Measurements from ENCODE around the gene APOD. TPM values are rescaled to one million over a fixed set of nuclear protein-coding genes. Genes with fewer than 3 reads are reported as not detected.

The APOD gene
- polyA plus RNA-seq, 4 donors = 2.9 to 64.2 (median 12.6) TPM

- Histone ChIP-seq H3K27me3 (ENCODE audit: control insufficient read depth in 3 of 3, insufficient read depth in 3 of 3, low read length in 3 of 3) (no peaks in the 10 kb centered on the region), H3K9me3 (ENCODE audit: control insufficient read depth in 2 of 2, insufficient read depth in 1 of 2, low read depth in 1 of 2, low read length in 1 of 2) (peaks cover 0 to 26% of the 10 kb centered on the region in 2 donors), H3K4me1 (ENCODE audit: control insufficient read depth in 3 of 3, insufficient read depth in 2 of 3, low read depth in 1 of 3, low read length in 2 of 3) (peaks cover 0 to 12% (median 0%) of the 10 kb centered on the region in 3 donors), H3K27ac (ENCODE audit: low read depth in 1 of 3, low read length in 2 of 3) (no peak overlapping the region), H3K36me3 (ENCODE audit: control insufficient read depth in 3 of 3, insufficient read depth in 2 of 3, low read depth in 1 of 3, low read length in 3 of 3) (no peaks in the 10 kb centered on the region), H3K4me3 (ENCODE audit: low read depth in 1 of 3, low read length in 3 of 3) (no peak overlapping the region)
- DNase-seq (no peak), FAIRE-seq (no peak)
- 74 to 87% (median 87%) methylated on average over 5 of the region's 5 CpGs for WGBS, 3 donors
Observed at GRCh38 chr3:195587824-195588223, 4.1 kb upstream of the APOD start.

DNA sequence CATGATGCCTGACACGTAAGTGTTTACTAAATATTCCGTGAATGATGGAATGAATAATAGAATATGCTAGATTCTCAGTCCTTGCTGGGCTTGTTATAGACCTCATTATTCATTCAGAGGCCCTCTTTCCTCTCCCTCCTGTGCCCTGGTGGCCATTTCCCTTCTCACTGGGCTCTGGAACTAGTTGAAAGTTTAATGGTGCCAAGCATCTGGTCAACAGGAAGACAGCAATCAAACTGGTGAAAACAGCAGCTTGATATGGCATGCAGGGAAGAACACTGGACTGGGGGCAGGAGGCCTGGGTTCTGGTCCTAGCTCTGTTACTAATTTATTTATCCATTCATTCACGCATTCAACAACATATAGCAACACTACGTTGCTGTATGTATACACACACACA, 3.7 kb upstream of the APOD start:
- H3K27ac ChIP-seq (ENCODE audit: low read depth in 1 of 3, low read length in 2 of 3) = peak overlapping the region in 1 of 3 donors; percentile 47
- 78 to 93% (median 89%) methylated on average over 4 of the region's 4 CpGs for WGBS, 3 donors
- H3K9me3 ChIP-seq (ENCODE audit: control insufficient read depth in 2 of 2, insufficient read depth in 1 of 2, low read depth in 1 of 2, low read length in 1 of 2) = peaks cover 0 to 26% of the 10 kb centered on the region in 2 donors
- H3K4me3 ChIP-seq (ENCODE audit: low read depth in 1 of 3, low read length in 3 of 3) = no peak overlapping the region
- FAIRE-seq = no peak
- H3K4me1 ChIP-seq (ENCODE audit: control insufficient read depth in 3 of 3, insufficient read depth in 2 of 3, low read depth in 1 of 3, low read length in 2 of 3) = peaks cover 0 to 12% (median 0%) of the 10 kb centered on the region in 3 donors
- no peak for DNase-seq
- no peaks in the 10 kb centered on the region for H3K36me3 ChIP-seq (ENCODE audit: control insufficient read depth in 3 of 3, insufficient read depth in 2 of 3, low read depth in 1 of 3, low read length in 3 of 3)
- H3K27me3 ChIP-seq (ENCODE audit: control insufficient read depth in 3 of 3, insufficient read depth in 3 of 3, low read length in 3 of 3) = no peaks in the 10 kb centered on the region

GRCh38 chr3:195584543-195584870, 767 bp upstream of the APOD start:
- 55 to 73% (median 61%) methylated on average over 4 of the region's 4 CpGs for WGBS, 3 donors
- no peak for FAIRE-seq
- H3K27ac ChIP-seq (ENCODE audit: low read depth in 1 of 3, low read length in 2 of 3) = no peak overlapping the region

GRCh38 chr3:195582947-195583346, 793 bp downstream of the APOD start:
- Histone ChIP-seq H3K4me3 (ENCODE audit: low read depth in 1 of 3, low read length in 3 of 3) (no peak overlapping the region), H3K9me3 (ENCODE audit: control insufficient read depth in 2 of 2, insufficient read depth in 1 of 2, low read depth in 1 of 2, low read length in 1 of 2) (no peaks in the 10 kb centered on the region), H3K27ac (ENCODE audit: low read depth in 1 of 3, low read length in 2 of 3) (no peak overlapping the region), H3K4me1 (ENCODE audit: control insufficient read depth in 3 of 3, insufficient read depth in 2 of 3, low read depth in 1 of 3, low read length in 2 of 3) (peaks cover 0 to 12% (median 0%) of the 10 kb centered on the region in 3 donors), H3K27me3 (ENCODE audit: control insufficient read depth in 3 of 3, insufficient read depth in 3 of 3, low read length in 3 of 3) (no peaks in the 10 kb centered on the region), H3K36me3 (ENCODE audit: control insufficient read depth in 3 of 3, insufficient read depth in 2 of 3, low read depth in 1 of 3, low read length in 3 of 3) (peaks cover 0 to 2% (median 0%) of the 10 kb centered on the region in 3 donors)
- FAIRE-seq (no peak), DNase-seq (peak in 1 of 2 donors; percentile 38)
- 60 to 75% (median 69%) methylated on average over 9 of the region's 9 CpGs for WGBS, 3 donors

More at GRCh38 chr3:195584543-195584870, 767 bp upstream of the APOD start:
- DNase-seq = peak in 1 of 2 donors; percentile 51
- H3K9me3 ChIP-seq (ENCODE audit: control insufficient read depth in 2 of 2, insufficient read depth in 1 of 2, low read depth in 1 of 2, low read length in 1 of 2) = peaks cover 0 to 13% of the 10 kb centered on the region in 2 donors
- H3K4me3 ChIP-seq (ENCODE audit: low read depth in 1 of 3, low read length in 3 of 3) = no peak overlapping the region
- H3K27me3 ChIP-seq (ENCODE audit: control insufficient read depth in 3 of 3, insufficient read depth in 3 of 3, low read length in 3 of 3) = no peaks in the 10 kb centered on the region
- H3K36me3 ChIP-seq (ENCODE audit: control insufficient read depth in 3 of 3, insufficient read depth in 2 of 3, low read depth in 1 of 3, low read length in 3 of 3) = no peaks in the 10 kb centered on the region
- peaks cover 0 to 12% (median 0%) of the 10 kb centered on the region in 3 donors for H3K4me1 ChIP-seq (ENCODE audit: control insufficient read depth in 3 of 3, insufficient read depth in 2 of 3, low read depth in 1 of 3, low read length in 2 of 3)

GRCh38 chr3:195580744-195581443, 2.8 kb downstream of the APOD start:
- no peak overlapping the region for H3K27ac ChIP-seq (ENCODE audit: low read depth in 1 of 3, low read length in 2 of 3)
- H3K27me3 ChIP-seq (ENCODE audit: control insufficient read depth in 3 of 3, insufficient read depth in 3 of 3, low read length in 3 of 3) = no peaks in the 10 kb centered on the region
- DNase-seq (no peak), FAIRE-seq (no peak)
- H3K4me1 ChIP-seq (ENCODE audit: control insufficient read depth in 3 of 3, insufficient read depth in 2 of 3, low read depth in 1 of 3, low read length in 2 of 3) = peaks cover 0 to 12% (median 0%) of the 10 kb centered on the region in 3 donors
- no peaks in the 10 kb centered on the region for H3K9me3 ChIP-seq (ENCODE audit: control insufficient read depth in 2 of 2, insufficient read depth in 1 of 2, low read depth in 1 of 2, low read length in 1 of 2)
- 63 to 77% (median 75%) methylated on average over 6 of the region's 6 CpGs for WGBS, 3 donors
- H3K36me3 ChIP-seq (ENCODE audit: control insufficient read depth in 3 of 3, insufficient read depth in 2 of 3, low read depth in 1 of 3, low read length in 3 of 3) = peaks cover 0 to 2% (median 0%) of the 10 kb centered on the region in 3 donors
- no peak overlapping the region for H3K4me3 ChIP-seq (ENCODE audit: low read depth in 1 of 3, low read length in 3 of 3)

DNA sequence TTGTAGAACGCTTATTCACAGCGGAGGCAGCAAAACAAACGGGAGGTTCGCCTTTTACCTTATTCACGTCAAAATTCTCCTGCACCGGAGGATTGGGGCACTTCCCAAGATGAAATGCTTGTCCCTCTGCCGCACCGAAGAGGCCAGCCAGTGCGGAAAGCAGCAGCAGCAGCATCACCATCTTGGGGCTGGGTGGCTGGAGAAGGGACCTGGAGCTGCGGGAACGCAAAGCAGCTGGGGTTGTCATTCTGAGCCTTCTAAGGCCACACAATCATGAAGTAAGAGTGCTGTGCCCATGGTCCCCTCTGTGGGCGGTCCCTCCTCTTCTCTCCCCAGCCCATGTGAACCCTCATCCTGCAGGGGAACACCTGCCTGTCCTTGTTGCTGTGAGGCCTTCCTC, 4.5 kb downstream of the APOD start:
- Histone ChIP-seq H3K4me1 (ENCODE audit: control insufficient read depth in 3 of 3, insufficient read depth in 2 of 3, low read depth in 1 of 3, low read length in 2 of 3) (peaks cover 0 to 2% (median 0%) of the 10 kb centered on the region in 3 donors), H3K27ac (ENCODE audit: low read depth in 1 of 3, low read length in 2 of 3) (no peak overlapping the region), H3K4me3 (ENCODE audit: low read depth in 1 of 3, low read length in 3 of 3) (no peak overlapping the region), H3K9me3 (ENCODE audit: control insufficient read depth in 2 of 2, insufficient read depth in 1 of 2, low read depth in 1 of 2, low read length in 1 of 2) (no peaks in the 10 kb centered on the region), H3K36me3 (ENCODE audit: control insufficient read depth in 3 of 3, insufficient read depth in 2 of 3, low read depth in 1 of 3, low read length in 3 of 3) (peaks cover 0 to 2% (median 0%) of the 10 kb centered on the region in 3 donors), H3K27me3 (ENCODE audit: control insufficient read depth in 3 of 3, insufficient read depth in 3 of 3, low read length in 3 of 3) (no peaks in the 10 kb centered on the region)
- FAIRE-seq = no peak
- whole genome bisulfite sequencing, 3 donors = 92 to 94% (median 93%) methylated on average over 12 of the region's 12 CpGs
- no peak for DNase-seq

GRCh38 chr3:195578565-195578964, 5.2 kb downstream of the APOD start:
- Histone ChIP-seq H3K4me1 (ENCODE audit: control insufficient read depth in 3 of 3, insufficient read depth in 2 of 3, low read depth in 1 of 3, low read length in 2 of 3) (no peaks in the 10 kb centered on the region), H3K27ac (ENCODE audit: low read depth in 1 of 3, low read length in 2 of 3) (no peak overlapping the region), H3K27me3 (ENCODE audit: control insufficient read depth in 3 of 3, insufficient read depth in 3 of 3, low read length in 3 of 3) (no peaks in the 10 kb centered on the region), H3K4me3 (ENCODE audit: low read depth in 1 of 3, low read length in 3 of 3) (no peak overlapping the region), H3K36me3 (ENCODE audit: control insufficient read depth in 3 of 3, insufficient read depth in 2 of 3, low read depth in 1 of 3, low read length in 3 of 3) (peaks cover 0 to 2% (median 0%) of the 10 kb centered on the region in 3 donors), H3K9me3 (ENCODE audit: control insufficient read depth in 2 of 2, insufficient read depth in 1 of 2, low read depth in 1 of 2, low read length in 1 of 2) (no peaks in the 10 kb centered on the region)
- DNase-seq = no peak
- no peak for FAIRE-seq
- WGBS, 3 donors = 88 to 96% (median 89%) methylated on average over 6 of the region's 6 CpGs

GRCh38 chr3:195577645-195578177, 6.0 kb downstream of the APOD start:
- H3K27me3 ChIP-seq (ENCODE audit: control insufficient read depth in 3 of 3, insufficient read depth in 3 of 3, low read length in 3 of 3) = no peaks in the 10 kb centered on the region

More at GRCh38 chr3:195577645-195578177, 6.0 kb downstream of the APOD start:
- FAIRE-seq (no peak), DNase-seq (no peak)
- Histone ChIP-seq H3K4me3 (ENCODE audit: low read depth in 1 of 3, low read length in 3 of 3) (no peak overlapping the region), H3K4me1 (ENCODE audit: control insufficient read depth in 3 of 3, insufficient read depth in 2 of 3, low read depth in 1 of 3, low read length in 2 of 3) (no peaks in the 10 kb centered on the region), H3K9me3 (ENCODE audit: control insufficient read depth in 2 of 2, insufficient read depth in 1 of 2, low read depth in 1 of 2, low read length in 1 of 2) (no peaks in the 10 kb centered on the region), H3K36me3 (ENCODE audit: control insufficient read depth in 3 of 3, insufficient read depth in 2 of 3, low read depth in 1 of 3, low read length in 3 of 3) (peaks cover 0 to 2% (median 0%) of the 10 kb centered on the region in 3 donors), H3K27ac (ENCODE audit: low read depth in 1 of 3, low read length in 2 of 3) (no peak overlapping the region)
- WGBS, 3 donors = 75 to 78% (median 75%) methylated on average over 9 of the region's 9 CpGs
